ENCODE results near the gene MED14. TPM values are rescaled to one million over a fixed set of nuclear protein-coding genes. Genes with fewer than 3 reads are reported as not detected.

The MED14 gene
- total and polyA plus RNA-seq, 2 of the 8 experiments (the other 6 are each of a cell fraction or from before 2014, with no cell fraction given): 79.7 to 117 TPM

DNA sequence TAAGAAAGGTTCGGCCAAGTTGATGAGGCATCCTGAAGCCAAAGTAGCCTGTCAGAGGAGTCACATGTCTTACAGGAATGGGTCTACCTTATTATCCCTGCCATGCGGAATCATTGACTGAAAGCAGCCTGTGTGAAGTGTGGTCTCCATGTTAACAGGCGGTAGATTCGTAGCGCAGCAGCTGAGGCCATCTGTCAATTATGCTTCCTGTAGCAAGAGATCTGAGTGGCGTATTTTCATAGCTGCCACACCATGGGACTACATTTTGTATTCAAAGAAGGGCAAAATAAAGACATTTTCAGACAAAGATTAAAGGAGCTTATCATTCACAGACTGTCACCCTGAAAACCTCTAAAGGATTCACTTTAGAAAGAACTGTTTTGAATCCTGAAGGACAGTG lies 11.2 kb upstream of the MED14 start (continued):
- no peak for TF ChIP-seq CTBP2 (IDR thresholded peaks at IDR 0.05; ENCODE audit: borderline replicate concordance, insufficient read depth, insufficient read length, low read length)
- TF ChIP-seq KDM4A (IDR thresholded peaks at IDR 0.05; ENCODE audit: low read depth, low read length, severe bottlenecking): no peak
- TF ChIP-seq CHD2 (IDR thresholded peaks at IDR 0.05; ENCODE audit: low read length): no peak
